HG02840 (cell line): ENCODE results near the gene TRAPPC3L.
A peak's percentile ranks its signal among the peaks of the same experiment; 100 is the strongest.

Experiments
- ATAC-seq: cut with Tn5 transposase; IDR thresholded peaks from one replicate; pipeline ENCODE4 v1.9.1; 2021; ENCODE audit warnings: mild to moderate bottlenecking, moderate library complexity, moderate number of reproducible peaks; ENCODE audit not compliant: unreplicated experiment, low FRiP score

Gene TRAPPC3L

GRCh38 chr6:116545651-116546050, at the start of gene TRAPPC3L:
TSS of gene TRAPPC3L (minus strand) at chr6:116545684. CDS start at chr6:116545514, 170 bp downstream.
- ATAC-seq = no peak

- ATAC-seq = no peak
These were observed 49.8 kb upstream of the TRAPPC3L start for GRCh38 chr6:116595247-116595646.

DNA sequence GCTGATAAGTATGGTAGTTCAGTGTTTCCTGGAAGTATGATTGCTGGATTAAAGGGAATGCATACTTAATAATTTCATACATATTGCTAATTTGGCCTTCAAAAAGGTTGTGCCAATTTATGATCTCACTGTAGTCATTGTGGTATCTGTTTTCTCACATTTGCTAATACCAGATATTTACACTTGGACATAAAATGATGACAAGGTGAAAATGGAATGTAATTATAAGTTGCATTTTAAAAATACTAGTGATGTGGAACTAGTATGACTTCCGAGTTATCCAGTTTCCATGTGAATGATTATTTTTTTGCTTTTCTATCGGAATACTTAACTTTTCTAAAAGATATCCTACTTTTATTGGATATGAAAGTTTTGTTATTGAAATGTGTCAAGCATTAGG, 41.3 kb upstream of the TRAPPC3L start:
- no peak for ATAC-seq

DNA sequence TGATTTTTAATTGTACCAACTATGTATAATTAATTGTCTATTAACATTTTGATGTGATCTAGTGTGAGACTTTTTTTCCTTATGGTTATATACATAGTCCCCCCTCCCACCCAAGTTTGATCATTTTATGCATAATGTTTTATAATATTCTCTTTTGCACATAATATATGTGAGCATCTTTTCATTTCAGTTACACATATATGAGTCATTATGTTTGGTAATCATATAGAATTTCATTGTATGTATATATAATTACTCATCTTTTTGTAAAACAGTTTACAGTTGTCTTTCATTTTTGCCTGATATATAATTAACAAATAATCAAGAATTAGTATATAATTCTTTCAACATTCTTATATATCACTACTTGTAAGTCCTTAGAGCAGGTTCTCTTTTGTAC, 40.8 kb upstream of the TRAPPC3L start:
- no peak for ATAC-seq

GRCh38 chr6:116580198-116580597, 34.7 kb upstream of the TRAPPC3L start:
- ATAC-seq = no peak

GRCh38 chr6:116579143-116579542, 33.7 kb upstream of the TRAPPC3L start:
- no peak for ATAC-seq

- no peak for ATAC-seq
These were observed 32.9 kb upstream of the TRAPPC3L start for GRCh38 chr6:116578335-116578734.

GRCh38 chr6:116577486-116577885, 32.0 kb upstream of the TRAPPC3L start:
- ATAC-seq = no peak

GRCh38 chr6:116575227-116575626, 29.7 kb upstream of the TRAPPC3L start:
- no peak for ATAC-seq

DNA sequence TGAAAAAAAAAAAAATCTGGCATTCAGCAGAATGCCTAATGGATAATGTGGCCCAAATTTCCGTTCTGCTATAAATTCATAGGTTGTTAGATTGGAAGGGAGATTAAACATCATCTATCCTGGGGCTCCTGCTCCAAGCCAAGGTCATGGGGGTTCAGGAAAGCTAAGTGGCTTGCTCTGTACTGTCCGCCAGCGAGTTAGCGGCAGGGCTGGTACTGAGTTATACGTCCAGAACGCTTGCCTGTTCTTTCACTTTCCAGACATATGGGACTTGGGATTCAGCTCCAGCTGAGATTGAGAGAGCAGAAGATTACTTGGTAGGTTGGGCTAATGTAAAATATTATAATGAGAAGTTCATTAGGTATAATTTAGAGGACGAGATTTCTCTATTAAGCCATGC, 26.7 kb upstream of the TRAPPC3L start:
- ATAC-seq = no peak

DNA sequence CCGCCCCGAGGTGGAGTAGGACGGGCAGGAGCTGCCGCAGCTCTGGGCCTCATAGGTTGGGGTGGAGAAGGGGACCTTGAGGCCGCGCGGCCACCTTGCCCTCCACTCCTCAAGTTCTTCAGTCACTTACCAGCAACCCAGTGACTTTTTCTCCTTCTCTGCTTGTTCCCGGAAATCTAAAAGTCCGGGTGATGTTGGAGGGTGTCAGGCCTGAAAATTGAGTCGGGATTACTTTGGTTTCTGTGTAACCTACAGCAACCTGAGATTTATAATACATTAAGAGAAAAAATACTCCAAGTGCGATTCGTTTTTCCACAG, 26.2 kb upstream of the TRAPPC3L start:
- no peak for ATAC-seq

- peak; percentile 96 for ATAC-seq
These were observed 25.6 kb upstream of the TRAPPC3L start, which contains the start of gene RWDD1 for GRCh38 chr6:116570856-116571682. TSS of gene RWDD1 (plus strand) at chr6:116571504. CDS start at chr6:116571583, 79 bp downstream.

DNA sequence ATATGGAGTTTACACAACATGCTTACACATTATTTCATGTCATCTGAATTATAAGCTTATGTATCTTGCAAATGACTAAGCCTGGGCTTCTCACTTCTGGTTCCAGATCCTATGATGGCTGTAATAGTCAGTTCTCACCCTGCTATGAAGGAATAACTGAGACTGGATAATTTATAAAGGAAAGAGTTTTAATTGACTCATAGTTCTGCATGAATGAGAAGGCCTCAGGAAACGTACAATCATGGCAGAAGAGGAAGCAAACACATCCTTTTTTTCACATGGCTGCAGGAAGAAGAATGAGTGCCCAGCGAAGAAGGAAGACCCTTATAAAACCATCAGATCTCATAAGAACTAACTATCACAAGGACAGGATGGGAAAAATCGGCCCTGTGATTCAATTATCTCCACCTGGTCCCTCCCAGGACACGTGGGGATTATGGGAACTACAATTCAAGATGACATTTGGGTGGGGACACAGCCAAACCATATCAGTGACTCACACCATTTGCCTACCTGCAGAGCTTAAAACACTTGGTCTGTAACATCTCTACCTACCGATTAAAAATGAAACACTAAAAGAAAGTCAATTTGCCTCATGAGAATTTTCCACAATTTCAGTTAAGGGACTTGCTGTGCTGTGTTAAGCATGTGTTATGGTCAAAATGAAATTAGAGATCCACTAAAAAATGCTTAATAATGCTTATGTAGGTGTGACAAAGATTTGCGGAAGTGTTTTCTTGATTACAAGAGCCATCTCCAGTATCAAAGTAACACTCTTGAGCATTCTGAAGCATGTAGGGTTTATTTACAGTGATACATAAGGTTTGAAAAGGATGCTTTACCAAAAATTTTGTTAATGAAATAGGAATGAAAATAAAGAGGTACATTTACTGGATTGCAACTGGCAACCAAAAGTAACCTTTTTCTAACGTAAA, 23.6 kb upstream of the TRAPPC3L start:
- ATAC-seq = no peak

DNA sequence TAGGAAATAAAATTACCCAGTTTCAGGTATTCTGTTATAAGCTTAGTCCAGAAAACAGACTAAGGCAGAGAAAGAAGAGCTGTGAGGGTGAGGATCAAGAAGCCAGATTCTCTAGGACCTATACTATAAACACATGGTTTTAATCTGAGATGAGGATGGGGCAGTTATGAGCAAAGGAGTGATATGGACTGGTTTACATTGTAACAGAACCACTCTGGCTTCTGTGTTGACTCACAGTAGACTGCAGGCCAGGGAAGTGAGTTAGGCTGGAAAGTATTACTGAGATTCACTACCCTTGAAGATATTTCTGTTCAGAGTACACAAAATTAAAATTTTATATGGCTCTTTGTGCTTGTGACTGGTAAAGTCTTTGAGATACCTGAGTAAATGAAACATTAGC, 22.6 kb upstream of the TRAPPC3L start:
- ATAC-seq = no peak

GRCh38 chr6:116564921-116565872, 19.7 kb upstream of the TRAPPC3L start:
- no peak for ATAC-seq

- no peak for ATAC-seq
These were observed 18.8 kb upstream of the TRAPPC3L start for GRCh38 chr6:116564311-116564710.

DNA sequence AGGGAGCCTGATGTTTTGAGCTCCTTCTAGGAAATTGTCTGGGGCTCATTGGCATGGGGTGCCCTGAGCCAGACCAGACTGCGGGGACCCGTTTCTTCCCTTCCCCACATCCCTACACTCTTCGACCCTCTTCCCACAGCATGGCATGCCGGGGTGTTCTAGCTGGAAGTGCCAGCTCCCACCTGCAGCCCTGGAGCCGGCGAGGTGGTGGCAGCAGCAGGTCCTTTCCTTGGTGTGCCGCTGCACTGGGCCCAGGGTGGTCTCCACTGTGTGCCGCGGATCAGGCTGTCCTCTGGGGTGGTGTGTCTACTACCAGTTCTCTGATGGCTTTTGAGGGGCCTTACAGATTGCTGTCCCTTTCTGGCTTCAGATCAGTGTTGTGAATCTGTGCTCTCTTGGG, 18.3 kb upstream of the TRAPPC3L start:
- no peak for ATAC-seq

GRCh38 chr6:116562614-116563013, 17.1 kb upstream of the TRAPPC3L start:
- ATAC-seq = no peak

- no peak for ATAC-seq
These were observed 16.5 kb upstream of the TRAPPC3L start for GRCh38 chr6:116562019-116562403.

GRCh38 chr6:116561377-116562018, 16.0 kb upstream of the TRAPPC3L start:
- ATAC-seq = no peak
